ENCODE results near the gene TSC22D2. TPM values are rescaled to one million over a fixed set of nuclear protein-coding genes. Genes with fewer than 3 reads are reported as not detected.

Gene TSC22D2
- total RNA-seq, 4 donors from 2014 or later: 14.4 to 35.1 (median 21.2) TPM

DNA sequence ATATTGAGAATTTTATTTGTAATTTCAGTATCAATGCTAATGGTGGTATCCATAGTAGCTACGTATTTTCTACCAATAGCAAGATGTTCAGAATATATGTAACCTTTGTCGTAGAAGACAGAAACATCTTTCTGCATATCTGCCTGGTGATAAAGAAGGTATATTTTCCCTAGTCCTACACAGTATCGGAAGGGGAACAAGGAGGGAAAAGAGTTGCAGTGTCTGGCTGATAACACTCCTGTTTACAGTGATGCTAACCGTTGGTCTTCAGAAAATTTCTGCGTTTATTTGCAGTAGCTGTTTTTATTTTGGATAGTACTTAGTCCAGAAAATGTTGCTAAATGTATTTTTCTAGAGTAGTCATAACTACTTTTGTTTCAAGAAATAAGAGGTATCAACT is 25.2 kb downstream of the TSC22D2 start:
- Histone ChIP-seq H3K27me3 (no peaks in the 10 kb centered on the region), H3K36me3 (no peaks in the 10 kb centered on the region), H3K27ac (no peak overlapping the region), H3K9me3 (no peaks in the 10 kb centered on the region), H3K4me3 (replicated peaks in 1 of 3) (no peak overlapping the region), H3K4me1 (peaks cover 8 to 18% of the 10 kb centered on the region in 2 donors)
- intact Hi-C loops (cut with DNase I): no loop called here
- TF ChIP-seq CTCF (IDR thresholded peaks at IDR 0.05) (no peak), POLR2A (IDR thresholded peaks at IDR 0.05) (no peak)
- DNase-seq: no peak
- 94 to 95% methylated on average over 5 of the region's 5 CpGs for WGBS, 2 donors

GRCh38 chr3:150434234-150434633 is 26.1 kb downstream of the TSC22D2 start:
- Histone ChIP-seq H3K27me3 (no peaks in the 10 kb centered on the region), H3K36me3 (no peaks in the 10 kb centered on the region), H3K4me1 (peaks cover 8 to 12% of the 10 kb centered on the region in 2 donors), H3K9me3 (no peaks in the 10 kb centered on the region), H3K4me3 (replicated peaks in 1 of 3) (no peak overlapping the region), H3K27ac (no peak overlapping the region)
- DNase-seq: no peak
- intact Hi-C loops (cut with DNase I): no loop called here
- TF ChIP-seq CTCF (IDR thresholded peaks at IDR 0.05) (no peak), POLR2A (IDR thresholded peaks at IDR 0.05) (no peak)
- WGBS, 2 donors: 80 to 82% methylated on average over 4 of the region's 4 CpGs

DNA sequence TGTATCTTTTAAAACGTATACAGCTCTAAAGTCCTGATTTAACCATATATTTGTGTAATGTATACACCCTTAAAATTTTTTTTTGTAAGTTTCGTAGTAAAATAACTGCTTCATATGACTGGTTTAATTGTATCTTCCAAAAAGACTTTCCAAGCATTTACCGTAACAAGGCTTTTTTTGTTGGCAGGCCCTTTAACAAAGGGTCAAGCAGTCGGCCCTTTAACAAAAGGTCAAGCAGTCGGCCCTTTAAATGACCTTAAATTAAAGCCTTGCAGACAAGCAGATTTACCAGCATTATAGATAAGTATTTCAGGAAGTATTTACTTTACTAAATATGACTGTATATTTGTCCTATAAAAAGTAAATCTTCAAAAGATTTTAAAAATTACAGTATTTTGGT is 28.1 kb downstream of the TSC22D2 start:
- H3K36me3 ChIP-seq: no peaks in the 10 kb centered on the region
- H3K9me3 ChIP-seq: no peaks in the 10 kb centered on the region
- 84 to 92% methylated on average over 5 of the region's 5 CpGs for WGBS, 2 donors
- no peak overlapping the region for H3K27ac ChIP-seq
- H3K4me1 ChIP-seq: peaks cover 0 to 5% of the 10 kb centered on the region in 2 donors
- H3K4me3 ChIP-seq (replicated peaks in 1 of 3): no peak overlapping the region
- no peak for DNase-seq
- intact Hi-C loops (cut with DNase I): no loop called here
- H3K27me3 ChIP-seq: no peaks in the 10 kb centered on the region
- no peak for TF ChIP-seq POLR2A (IDR thresholded peaks at IDR 0.05)
- TF ChIP-seq CTCF (IDR thresholded peaks at IDR 0.05): no peak

DNA sequence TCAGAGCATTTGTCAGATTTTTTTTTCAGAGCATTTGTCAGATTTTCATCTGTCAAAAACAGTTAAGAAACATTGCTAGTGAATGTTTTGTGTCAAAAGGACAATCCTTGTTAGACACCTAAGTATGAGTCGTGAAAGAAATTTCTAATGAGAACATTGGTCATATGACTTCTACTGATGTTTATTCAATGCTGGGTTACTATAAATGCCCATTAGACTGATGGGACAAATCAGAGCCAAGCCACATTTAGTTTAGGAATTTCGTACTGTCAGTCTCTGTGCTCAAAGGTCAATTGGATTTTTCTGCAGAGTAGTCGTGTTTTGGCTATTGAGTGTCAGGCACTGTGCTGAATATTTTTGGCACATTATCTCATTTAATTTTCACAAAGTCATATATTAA is 31.6 kb downstream of the TSC22D2 start:
- Histone ChIP-seq H3K4me1 (peaks cover 0 to 5% of the 10 kb centered on the region in 2 donors), H3K4me3 (replicated peaks in 1 of 3) (no peak overlapping the region), H3K36me3 (no peaks in the 10 kb centered on the region), H3K9me3 (no peaks in the 10 kb centered on the region), H3K27me3 (no peaks in the 10 kb centered on the region), H3K27ac (no peak overlapping the region)
- WGBS, 2 donors: 84 to 87% methylated on average over 3 of the region's 3 CpGs
- intact Hi-C loops (cut with DNase I): no loop called here
- TF ChIP-seq CTCF (IDR thresholded peaks at IDR 0.05) (no peak), POLR2A (IDR thresholded peaks at IDR 0.05) (no peak)
- no peak for DNase-seq

- H3K27me3 ChIP-seq: no peaks in the 10 kb centered on the region
- no peaks in the 10 kb centered on the region for H3K9me3 ChIP-seq
- TF ChIP-seq POLR2A (IDR thresholded peaks at IDR 0.05): no peak
- TF ChIP-seq CTCF (IDR thresholded peaks at IDR 0.05): no peak
- H3K4me3 ChIP-seq (replicated peaks in 1 of 3): no peak overlapping the region
- WGBS, 2 donors: 90 to 96% methylated on average over 2 of the region's 2 CpGs
- peaks cover 5 to 8% of the 10 kb centered on the region in 2 donors for H3K4me1 ChIP-seq
- DNase-seq: no peak
- intact Hi-C loops (cut with DNase I): loop anchor here (2.0 kb wide), 1 partner anchor 17 kb away; no protein-coding TSS in a partner anchor
- H3K36me3 ChIP-seq: no peaks in the 10 kb centered on the region
- H3K27ac ChIP-seq: no peak overlapping the region
These were observed 35.2 kb downstream of the TSC22D2 start for GRCh38 chr3:150443331-150443741.

Data from thyroid gland (tissue), 4 donors.